GM18909 (cell line): ENCODE data around the gene ALG8.
"Not testable (repeated sequence)": the region's sequence is repeated elsewhere in the genome, so short reads cannot be mapped to it uniquely, and the experiment has no call there.

ENCODE experiments used
- ATAC-seq: cut with Tn5 transposase; IDR thresholded peaks from one replicate; pipeline ENCODE4 v1.9.1; 2021; ENCODE audit warnings: mild to moderate bottlenecking; ENCODE audit not compliant: unreplicated experiment, poor library complexity

The ALG8 gene

GRCh38 chr11:78109081-78110015 lies 30.1 kb downstream of the ALG8 start:
- no peak for ATAC-seq

GRCh38 chr11:78100676-78101472 lies 38.6 kb downstream of the ALG8 start:
- ATAC-seq, result no peak

- ATAC-seq, result no peak
These were observed 39.2 kb downstream of the ALG8 start for GRCh38 chr11:78100261-78100660.

GRCh38 chr11:78099666-78100065 lies 39.8 kb downstream of the ALG8 start:
- ATAC-seq, result no peak

- ATAC-seq, result no peak
These were observed 41.6 kb downstream of the ALG8 start for GRCh38 chr11:78097666-78098385.

GRCh38 chr11:78094250-78094649 lies 45.2 kb downstream of the ALG8 start:
- no peak for ATAC-seq

- not testable (repeated sequence) for ATAC-seq
These were observed 52.8 kb downstream of the ALG8 start for GRCh38 chr11:78086521-78087074.

- ATAC-seq, result no peak
These were observed 53.5 kb downstream of the ALG8 start for GRCh38 chr11:78085972-78086371.

- ATAC-seq, result not testable (repeated sequence)
These were observed 54.9 kb downstream of the ALG8 start for GRCh38 chr11:78084506-78084905.

- no peak for ATAC-seq
These were observed 56.4 kb downstream of the ALG8 start for GRCh38 chr11:78083021-78083420.

GRCh38 chr11:78082146-78082545 lies 57.3 kb downstream of the ALG8 start:
- ATAC-seq, result no peak

GRCh38 chr11:78081583-78081982 lies 57.8 kb downstream of the ALG8 start:
- no peak for ATAC-seq

GRCh38 chr11:78080818-78081495 lies 58.5 kb downstream of the ALG8 start:
- ATAC-seq, result no peak

GRCh38 chr11:78080084-78080817 lies 59.2 kb downstream of the ALG8 start:
- no peak for ATAC-seq

GRCh38 chr11:78079232-78080083 lies 60.0 kb downstream of the ALG8 start, which contains the start of gene NDUFC2:
Gene NDUFC2 (minus strand): TSS chr11:78079862. CDS start chr11:78079744, 118 bp downstream.
- ATAC-seq, result peak; percentile 86

GRCh38 chr11:78078218-78079167 lies 60.9 kb downstream of the ALG8 start:
- no peak for ATAC-seq

GRCh38 chr11:78077592-78077991 lies 61.8 kb downstream of the ALG8 start:
- ATAC-seq, result not testable (repeated sequence)
